WTC11 (cell line): ENCODE results near the gene VTI1A. TPM values are rescaled to one million over a fixed set of nuclear protein-coding genes. Genes with fewer than 3 reads are reported as not detected.

Experiments
- ATAC-seq: fragments of 200-7000 bp; cut with Tn5 transposase; 2 replicates; pipeline ENCODE4 v1.10.0; 2021; ENCODE audit warnings: mild to moderate bottlenecking, moderate library complexity
- CTCF ChIA-PET: fragments of 300-600 bp; sonication (Branson Sonifier 250); formaldehyde crosslinking; loops from one replicate; lab custom pipeline; 2021; ENCODE audit warnings: antibody characterized with exemption; lab: Charles Lee
- POLR2A ChIA-PET: fragments of 350-600 bp; sonication (Branson Sonifier 250); formaldehyde crosslinking; loops from one replicate; lab custom pipeline; 2021; ENCODE audit warnings: antibody characterized with exemption; lab: Charles Lee
- DNase-seq: peaks from one replicate; pipeline ENCODE4 v3.0.0; 2021; ENCODE audit warnings: low spot score
- H3K27ac Mint-ChIP-seq: 2 replicates; pipeline ENCODE4 v1.8.0; 2021; ENCODE audit warnings: mixed read lengths
- H3K27me3 Mint-ChIP-seq: 2 replicates; pipeline ENCODE4 v1.8.0; 2021; ENCODE audit warnings: low read depth, mild to moderate bottlenecking, moderate library complexity, mixed read lengths
- H3K36me3 Mint-ChIP-seq: 2 replicates; pipeline ENCODE4 v1.8.0; 2021; ENCODE audit warnings: mixed read lengths
- H3K4me1 Mint-ChIP-seq: 2 replicates; pipeline ENCODE4 v1.8.0; 2022; ENCODE audit warnings: mixed read lengths
- H3K4me3 Mint-ChIP-seq: 2 replicates; pipeline ENCODE4 v1.8.0; 2021; ENCODE audit warnings: mild to moderate bottlenecking, moderate library complexity, mixed read lengths
- H3K9me3 Mint-ChIP-seq: 2 replicates; pipeline ENCODE4 v1.8.0; 2021; ENCODE audit warnings: mixed read lengths
- ATF2 ChIP-seq: sonication (generic); formaldehyde crosslinking; IDR thresholded peaks from 2 replicates; pipeline ENCODE4 v1.8.1; 2022; ENCODE audit warnings: low read depth, missing genetic modification reagents, borderline replicate concordance
- ATF6 ChIP-seq: sonication (generic); formaldehyde crosslinking; IDR thresholded peaks from 2 replicates; pipeline ENCODE4 v1.8.1; 2023; ENCODE audit warnings: mild to moderate bottlenecking, missing genetic modification reagents
- CDX4 ChIP-seq: fragments of 250-450 bp; sonication (Bioruptor Pico); IDR thresholded peaks from 2 replicates; pipeline ENCODE4 v1.9.0; 2021; ENCODE audit warnings: moderate library complexity, mild to moderate bottlenecking, inconsistent platforms, borderline replicate concordance
- CREB1 ChIP-seq: sonication (generic); formaldehyde crosslinking; IDR thresholded peaks from 2 replicates; pipeline ENCODE4 v1.8.0; 2023; ENCODE audit warnings: mild to moderate bottlenecking, missing genetic modification reagents
- E2F5 ChIP-seq: sonication (generic); formaldehyde crosslinking; IDR thresholded peaks from 2 replicates; pipeline ENCODE4 v1.8.1; 2022; ENCODE audit warnings: mild to moderate bottlenecking, moderate library complexity, missing genetic modification reagents
- ESRRA ChIP-seq: sonication (generic); formaldehyde crosslinking; IDR thresholded peaks from 2 replicates; pipeline ENCODE4 v1.8.1; 2022; ENCODE audit warnings: mild to moderate bottlenecking, missing genetic modification reagents, borderline replicate concordance
- ETV6 ChIP-seq: sonication (generic); formaldehyde crosslinking; IDR thresholded peaks from 2 replicates; pipeline ENCODE4 v1.8.1; 2022; ENCODE audit warnings: mild to moderate bottlenecking, missing genetic modification reagents
- FOXK1 ChIP-seq: sonication (generic); formaldehyde crosslinking; IDR thresholded peaks from 2 replicates; pipeline ENCODE4 v1.8.0; 2022; ENCODE audit warnings: mild to moderate bottlenecking, moderate library complexity, missing genetic modification reagents
- FOXP4 ChIP-seq: sonication (generic); formaldehyde crosslinking; IDR thresholded peaks from 2 replicates; pipeline ENCODE4 v1.8.0; 2022; ENCODE audit warnings: mild to moderate bottlenecking, missing genetic modification reagents
- GTF2I ChIP-seq: fragments of 250-450 bp; sonication (Bioruptor Pico); conservative IDR thresholded peaks from 2 replicates; pipeline ENCODE4 v1.4.0; 2021; ENCODE audit warnings: mild to moderate bottlenecking
- JUN ChIP-seq: sonication (generic); formaldehyde crosslinking; IDR thresholded peaks from 2 replicates; pipeline ENCODE4 v1.8.0; 2023; ENCODE audit warnings: mild to moderate bottlenecking, missing genetic modification reagents
- SMAD3 ChIP-seq: sonication (generic); formaldehyde crosslinking; IDR thresholded peaks from 2 replicates; pipeline ENCODE4 v1.8.0; 2022; ENCODE audit warnings: missing genetic modification reagents, mild to moderate bottlenecking, borderline replicate concordance
- TP53 ChIP-seq: sonication (generic); formaldehyde crosslinking; IDR thresholded peaks from 2 replicates; pipeline ENCODE4 v1.8.1; 2023; ENCODE audit warnings: mild to moderate bottlenecking, missing genetic modification reagents
- USF2 ChIP-seq: sonication (generic); formaldehyde crosslinking; IDR thresholded peaks from 2 replicates; pipeline ENCODE4 v1.8.1; 2023; ENCODE audit warnings: mild to moderate bottlenecking, missing genetic modification reagents, moderate library complexity
- ZNF121 ChIP-seq: sonication (generic); formaldehyde crosslinking; IDR thresholded peaks from 2 replicates; pipeline ENCODE4 v1.8.0; 2023; ENCODE audit warnings: missing genetic modification reagents
- ZNF138 ChIP-seq: sonication (generic); formaldehyde crosslinking; conservative IDR thresholded peaks from 2 replicates; pipeline ENCODE4 v1.8.1; 2022; ENCODE audit warnings: mild to moderate bottlenecking, moderate library complexity, missing genetic modification reagents
- ZNF219 ChIP-seq: sonication (generic); formaldehyde crosslinking; IDR thresholded peaks from 2 replicates; pipeline ENCODE4 v1.8.0; 2023; ENCODE audit warnings: missing genetic modification reagents, mild to moderate bottlenecking, borderline replicate concordance
- ZNF232 ChIP-seq: sonication (generic); formaldehyde crosslinking; IDR thresholded peaks from 2 replicates; pipeline ENCODE4 v1.8.0; 2022; ENCODE audit warnings: mild to moderate bottlenecking, missing genetic modification reagents
- ZNF317 ChIP-seq: sonication (generic); formaldehyde crosslinking; IDR thresholded peaks from 2 replicates; pipeline ENCODE4 v1.8.1; 2023; ENCODE audit warnings: low read depth, mild to moderate bottlenecking, moderate library complexity, missing genetic modification reagents, borderline replicate concordance
- ZNF423 ChIP-seq: fragments of 250-450 bp; sonication (Bioruptor Pico); IDR thresholded peaks from 2 replicates; pipeline ENCODE4 v2.1.2; 2022; ENCODE audit warnings: mild to moderate bottlenecking, moderate library complexity
- ZNF425 ChIP-seq: fragments of 250-450 bp; sonication (Bioruptor Pico); conservative IDR thresholded peaks from 2 replicates; pipeline ENCODE4 v1.9.0; 2021; ENCODE audit warnings: mild to moderate bottlenecking
- total RNA-seq: library from RNA; stranded (reverse); gene quantifications from 3 replicates; pipeline ENCODE4 v1.2.3, GENCODE V29; 2021

VTI1A gene
- total RNA-seq, 1 experiment from 2014 or later = 20.1 TPM

GRCh38 chr10:112834751-112835181 is 387.8 kb downstream of the VTI1A start:
- POLR2A ChIA-PET = no interaction called here
- DNase-seq (no peak), ATAC-seq (no peak)
- CTCF ChIA-PET = no interaction called here
- Mint-ChIP-seq H3K27ac (no peak overlapping the region), H3K4me3 (no peak overlapping the region), H3K27me3 (peaks cover 26% of the 10 kb centered on the region), H3K9me3 (no peaks in the 10 kb centered on the region), H3K36me3 (no peaks in the 10 kb centered on the region), H3K4me1 (peaks cover 80% of the 10 kb centered on the region)
- TF ChIP-seq ZNF138 (CRISPR knock-in tag) = no peak
- TF ChIP-seq SMAD3 (CRISPR knock-in tag) = no peak
- TF ChIP-seq ZNF317 = no peak
- TF ChIP-seq CDX4 = no peak
- TF ChIP-seq ESRRA (CRISPR knock-in tag) = no peak
- TF ChIP-seq ATF2 (CRISPR knock-in tag) = no peak
- no peak for TF ChIP-seq FOXP4 (CRISPR knock-in tag)

- Mint-ChIP-seq H3K27ac (no peak overlapping the region), H3K9me3 (no peaks in the 10 kb centered on the region), H3K27me3 (peaks cover 30% of the 10 kb centered on the region), H3K36me3 (no peaks in the 10 kb centered on the region), H3K4me3 (no peak overlapping the region), H3K4me1 (peaks cover 75% of the 10 kb centered on the region)
- ChIA-PET POLR2A (no interaction called here), CTCF (no interaction called here)
- DNase-seq (no peak), ATAC-seq (no peak)
- TF ChIP-seq ATF6 = no peak
- TF ChIP-seq GTF2I (CRISPR knock-in tag) = no peak
- no peak for TF ChIP-seq ATF2 (CRISPR knock-in tag)
- TF ChIP-seq ZNF232 (CRISPR knock-in tag) = no peak
- no peak for TF ChIP-seq TP53 (CRISPR knock-in tag)
- no peak for TF ChIP-seq ZNF423 (CRISPR knock-in tag)
- TF ChIP-seq JUN (CRISPR knock-in tag) = no peak
- no peak for TF ChIP-seq FOXP4 (CRISPR knock-in tag)
- no peak for TF ChIP-seq ETV6 (CRISPR knock-in tag)
- no peak for TF ChIP-seq ZNF138 (CRISPR knock-in tag)
- TF ChIP-seq ZNF317 = no peak
- TF ChIP-seq CREB1 = no peak
- no peak for TF ChIP-seq FOXK1 (CRISPR knock-in tag)
- TF ChIP-seq ZNF219 = no peak
- no peak for TF ChIP-seq ZNF425
- TF ChIP-seq USF2 = no peak
- no peak for TF ChIP-seq E2F5 (CRISPR knock-in tag)
- no peak for TF ChIP-seq ZNF121
Observed at GRCh38 chr10:112835217-112835715, 388.3 kb downstream of the VTI1A start.
